ENCODE data around the gene KLRD1.

DNA sequence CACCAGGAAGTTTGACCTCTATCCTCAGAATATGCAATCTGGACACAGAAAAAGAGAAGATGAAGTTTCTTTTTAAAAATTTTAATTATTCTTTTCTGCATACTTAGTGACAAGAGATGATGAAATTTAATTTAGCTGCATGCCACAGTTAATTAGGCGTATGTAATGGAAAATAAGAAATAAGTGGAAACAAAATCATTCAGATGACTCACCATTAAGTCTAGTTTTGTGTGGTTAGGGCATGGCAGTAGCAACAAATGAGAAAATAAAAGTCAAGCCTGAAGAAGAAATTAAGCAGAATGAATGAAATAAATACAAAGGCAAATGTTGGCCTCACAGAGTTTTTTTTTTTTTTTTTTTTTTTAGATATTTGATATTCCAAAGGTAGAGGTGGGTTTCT lies 30.9 kb upstream of the KLRD1 start:
- TF ChIP-seq EZH2 (IDR thresholded peaks at IDR 0.05; ENCODE audit: borderline replicate concordance): no peak
- TF ChIP-seq, protein P1, sequence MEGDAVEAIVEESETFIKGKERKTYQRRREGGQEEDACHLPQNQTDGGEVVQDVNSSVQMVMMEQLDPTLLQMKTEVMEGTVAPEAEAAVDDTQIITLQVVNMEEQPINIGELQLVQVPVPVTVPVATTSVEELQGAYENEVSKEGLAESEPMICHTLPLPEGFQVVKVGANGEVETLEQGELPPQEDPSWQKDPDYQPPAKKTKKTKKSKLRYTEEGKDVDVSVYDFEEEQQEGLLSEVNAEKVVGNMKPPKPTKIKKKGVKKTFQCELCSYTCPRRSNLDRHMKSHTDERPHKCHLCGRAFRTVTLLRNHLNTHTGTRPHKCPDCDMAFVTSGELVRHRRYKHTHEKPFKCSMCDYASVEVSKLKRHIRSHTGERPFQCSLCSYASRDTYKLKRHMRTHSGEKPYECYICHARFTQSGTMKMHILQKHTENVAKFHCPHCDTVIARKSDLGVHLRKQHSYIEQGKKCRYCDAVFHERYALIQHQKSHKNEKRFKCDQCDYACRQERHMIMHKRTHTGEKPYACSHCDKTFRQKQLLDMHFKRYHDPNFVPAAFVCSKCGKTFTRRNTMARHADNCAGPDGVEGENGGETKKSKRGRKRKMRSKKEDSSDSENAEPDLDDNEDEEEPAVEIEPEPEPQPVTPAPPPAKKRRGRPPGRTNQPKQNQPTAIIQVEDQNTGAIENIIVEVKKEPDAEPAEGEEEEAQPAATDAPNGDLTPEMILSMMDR (IDR thresholded peaks at IDR 0.05; ENCODE audit: poor library complexity): no peak
